ENCODE results near the gene FAM210B.

- TF ChIP-seq POLR2A (IDR thresholded peaks at IDR 0.05; ENCODE audit: low read length) = no peak
- TF ChIP-seq GATA1 (IDR thresholded peaks at IDR 0.05; ENCODE audit: low read depth, low read length) = no peak
Measured at GRCh38 chr20:56353356-56353755, 5.4 kb upstream of the FAM210B start.

All from erythroblast (primary cell).